ENCODE measurements around the gene ADM.

GRCh38 chr11:10318527-10318802 lies 13.6 kb downstream of the ADM start:
- TF ChIP-seq ZNF274 (IDR thresholded peaks at IDR 0.05; ENCODE audit: low read depth, low read length) (no peak), SUZ12 (IDR thresholded peaks at IDR 0.05; ENCODE audit: extremely low read depth, insufficient read depth, insufficient read length) (no peak), YY1 (IDR thresholded peaks at IDR 0.05; ENCODE audit: insufficient read depth, insufficient read length) (no peak)
